Measurements from ENCODE around the gene SUMO2.
A peak's percentile ranks its signal among the peaks of the same experiment; 100 is the strongest.
"Not testable (repeated sequence)": the region's sequence is repeated elsewhere in the genome, so short reads cannot be mapped to it uniquely, and the experiment has no call there.

SUMO2 gene

DNA sequence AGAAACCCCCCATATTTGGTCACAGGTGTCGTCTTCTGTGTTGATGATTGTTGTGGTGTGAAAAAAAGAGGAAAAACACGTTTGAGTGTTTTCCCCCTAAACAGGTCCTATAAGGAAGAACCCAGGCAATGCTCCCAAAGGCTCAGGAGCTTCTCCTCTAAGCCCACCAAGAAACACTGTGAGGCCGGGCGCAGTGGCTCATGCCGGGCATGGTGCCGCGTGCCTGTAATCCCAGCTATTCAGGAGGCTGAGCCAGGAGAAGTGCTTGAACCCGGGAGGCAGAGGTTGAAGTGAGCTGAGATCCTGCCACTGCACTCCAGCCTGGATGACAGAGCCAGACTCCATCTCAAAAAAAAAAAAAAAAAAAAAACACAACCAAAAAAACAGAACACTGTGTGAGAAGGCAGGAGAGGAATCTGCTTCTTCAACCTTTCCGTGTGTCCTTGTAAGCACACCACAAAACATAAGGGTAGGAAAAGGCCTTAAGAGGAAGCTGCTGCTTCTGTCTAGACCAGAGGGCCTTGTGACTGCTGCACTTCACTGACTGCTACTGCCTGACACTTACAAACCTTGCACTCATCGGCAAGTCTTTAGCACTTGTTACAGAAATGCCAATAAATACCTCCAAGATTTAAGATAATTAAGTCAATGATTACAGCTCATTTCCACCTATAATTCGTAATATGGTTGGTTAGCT is 37.8 kb downstream of the SUMO2 start:
- DNase-seq (ENCODE audit: low read depth in 2 of 2): no peak

DNA sequence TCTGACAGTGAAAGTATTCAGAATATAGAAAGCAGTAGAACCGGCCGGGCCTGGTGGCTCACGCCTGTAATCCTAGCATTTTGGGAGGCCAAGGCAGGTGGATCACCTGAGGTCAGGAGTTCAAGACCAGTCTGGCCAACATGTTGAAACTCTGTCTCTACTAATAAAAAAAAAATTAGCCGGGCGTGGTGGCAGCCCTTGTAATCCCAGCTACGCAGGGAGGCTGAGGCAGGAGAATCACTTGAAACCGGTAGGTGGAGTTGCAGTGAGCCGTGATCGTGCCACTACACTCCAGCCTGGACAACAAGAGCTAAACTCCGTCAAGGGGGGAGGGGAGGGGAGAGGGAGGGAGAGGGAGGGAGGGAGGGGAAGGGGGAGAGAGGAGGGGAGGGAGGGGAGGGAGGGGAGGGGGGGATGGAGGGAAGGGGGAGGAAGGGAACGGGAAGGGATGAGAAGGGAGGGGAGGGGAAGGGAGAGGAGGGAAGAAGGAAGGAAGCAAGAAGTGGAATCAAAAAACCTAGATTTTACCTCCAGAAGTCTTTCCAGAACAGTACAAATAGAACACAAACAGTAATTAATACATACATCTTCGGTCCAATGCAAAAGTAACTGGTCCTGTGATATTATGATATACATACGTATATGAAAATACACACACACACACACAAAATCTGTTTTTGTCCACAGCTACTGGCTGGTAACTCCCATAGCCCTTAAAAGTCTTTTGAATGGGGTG is 40.4 kb downstream of the SUMO2 start:
- DNase-seq (ENCODE audit: low read depth in 2 of 2): no peak

DNA sequence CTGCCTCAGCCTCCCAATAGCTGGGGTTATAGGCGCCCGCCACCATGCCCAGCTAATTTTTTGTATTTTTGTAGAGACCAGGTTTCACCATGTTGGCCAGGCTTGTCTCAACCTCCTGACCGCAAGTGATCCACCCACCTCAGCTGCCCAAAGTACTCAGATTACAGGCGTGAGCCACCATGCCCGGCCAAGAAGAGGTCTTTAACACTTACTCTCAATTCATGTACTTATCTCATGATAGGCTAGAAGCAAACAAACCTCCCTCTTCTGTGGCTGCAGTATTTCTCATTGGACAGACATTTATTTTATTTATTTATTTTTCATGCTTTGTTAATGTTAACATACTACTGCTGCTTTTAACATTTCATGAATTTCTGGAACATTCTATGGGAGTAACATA is 44.2 kb downstream of the SUMO2 start:
- DNase-seq (ENCODE audit: low read depth in 2 of 2): no peak

DNA sequence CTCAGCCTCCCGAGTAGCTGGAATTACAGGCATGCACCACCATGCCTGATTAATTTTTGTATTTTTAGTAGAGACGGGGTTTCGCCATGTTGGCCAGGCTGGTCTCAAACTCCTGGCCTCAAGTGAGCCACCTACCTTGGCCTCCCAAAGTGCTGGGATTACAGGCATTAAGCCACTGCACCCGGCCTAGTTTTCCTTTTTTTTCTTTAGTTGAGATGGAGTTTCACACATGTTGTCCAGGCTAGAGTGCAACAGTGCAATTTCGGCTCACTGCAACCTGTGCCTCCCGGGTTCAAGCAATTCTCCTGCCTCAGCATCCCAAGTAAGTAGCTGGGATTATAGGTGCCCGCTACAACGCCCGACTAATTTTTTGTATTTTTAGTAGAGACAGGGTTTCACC is 45.0 kb downstream of the SUMO2 start:
- DNase-seq (ENCODE audit: low read depth in 2 of 2): not testable (repeated sequence)

DNA sequence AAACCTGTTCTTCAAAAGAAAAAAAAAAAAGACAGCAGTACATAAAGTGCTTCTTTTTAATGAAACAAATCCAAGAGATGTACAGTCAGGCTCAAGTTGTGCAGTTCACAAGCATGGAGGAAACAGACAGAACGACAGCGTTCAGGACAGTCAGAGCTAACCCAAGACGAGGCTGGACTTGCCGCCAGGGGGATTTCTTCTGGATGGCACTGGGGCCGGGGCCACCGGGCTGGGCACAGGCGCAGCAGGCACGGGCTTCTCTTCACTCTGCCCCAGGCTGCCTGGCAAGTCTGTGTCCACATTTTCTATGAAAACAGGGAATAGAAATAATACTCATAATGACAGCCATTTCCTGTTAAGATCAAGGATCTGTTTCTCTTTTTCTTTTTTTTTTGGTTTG is 46.8 kb downstream of the SUMO2 start:
- no peak for DNase-seq (ENCODE audit: low read depth in 2 of 2)

DNA sequence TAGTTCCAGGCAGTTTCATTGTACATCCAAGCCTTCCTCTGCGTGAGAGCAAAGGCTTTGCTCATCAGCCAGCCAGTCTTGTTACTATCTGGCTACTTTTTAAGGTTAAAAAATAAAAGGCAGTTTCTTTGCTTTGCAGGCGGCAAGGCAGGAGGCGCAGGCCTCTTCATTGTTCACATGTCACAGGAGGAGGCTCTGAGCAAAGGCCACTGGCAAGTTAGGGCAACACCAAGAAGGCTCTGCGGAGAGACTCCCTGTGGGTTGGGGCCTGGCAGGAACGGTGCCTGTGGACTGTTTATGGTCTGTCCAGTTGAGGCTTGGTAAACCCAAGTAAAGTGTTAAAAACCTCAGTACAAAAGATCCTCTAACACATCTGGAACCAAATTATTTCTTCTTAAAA is 47.3 kb downstream of the SUMO2 start:
- no peak for DNase-seq (ENCODE audit: low read depth in 2 of 2)

DNA sequence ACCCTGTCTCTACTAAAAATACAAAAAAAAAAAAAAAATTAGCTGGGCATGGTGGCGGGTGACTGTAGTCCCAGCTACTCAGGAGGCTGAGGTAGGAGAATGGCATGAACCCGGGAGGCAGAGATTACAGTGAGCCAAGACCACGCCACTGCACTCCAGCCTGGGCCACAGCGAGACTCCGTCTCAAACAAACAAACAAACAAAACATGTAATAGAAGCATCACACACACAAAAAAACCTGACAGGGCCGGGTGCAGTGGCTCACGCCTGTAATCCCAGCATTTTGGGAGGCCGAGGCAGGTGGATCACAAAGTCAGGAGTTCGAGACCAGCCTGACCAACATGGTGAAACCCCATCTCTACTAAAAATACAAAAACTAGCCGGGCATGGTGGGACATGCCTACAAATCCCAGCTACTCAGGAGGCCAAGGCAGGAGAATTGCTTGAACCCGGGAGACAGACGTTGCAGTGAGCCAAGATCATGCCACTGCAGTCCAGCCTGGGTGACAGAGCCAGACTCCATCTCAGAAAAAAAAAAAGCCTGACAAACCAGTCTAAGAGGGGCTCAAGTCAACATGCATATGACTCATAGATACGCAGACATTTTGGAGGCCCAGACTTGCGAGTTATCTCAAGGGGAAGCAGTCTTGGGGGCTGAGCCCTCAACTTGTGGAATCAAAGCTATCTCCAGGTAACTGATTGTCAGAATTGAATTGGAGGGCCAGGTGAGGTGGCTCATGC is 49.0 kb downstream of the SUMO2 start:
- DNase-seq (ENCODE audit: low read depth in 2 of 2): not testable (repeated sequence)

DNA sequence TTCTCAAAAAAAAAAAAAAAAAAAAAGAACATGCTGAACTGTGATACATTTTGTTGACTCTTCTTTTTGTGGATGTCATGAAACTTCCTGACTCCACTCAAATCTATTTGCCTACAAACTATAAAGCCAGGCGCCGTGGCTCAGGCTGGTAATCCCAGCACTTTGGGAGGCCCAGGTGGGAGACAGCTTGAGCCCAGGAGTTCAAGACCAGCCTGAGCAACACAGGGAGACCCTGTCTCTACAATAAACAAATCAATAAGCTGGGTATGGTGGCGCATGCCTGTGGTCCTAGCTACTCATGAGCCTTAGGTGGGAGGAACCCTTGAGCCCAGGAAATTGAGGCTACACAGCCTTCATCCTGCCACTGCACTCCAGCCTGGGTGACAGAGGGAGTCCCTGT is 49.8 kb downstream of the SUMO2 start:
- DNase-seq (ENCODE audit: low read depth in 2 of 2): no peak

DNA sequence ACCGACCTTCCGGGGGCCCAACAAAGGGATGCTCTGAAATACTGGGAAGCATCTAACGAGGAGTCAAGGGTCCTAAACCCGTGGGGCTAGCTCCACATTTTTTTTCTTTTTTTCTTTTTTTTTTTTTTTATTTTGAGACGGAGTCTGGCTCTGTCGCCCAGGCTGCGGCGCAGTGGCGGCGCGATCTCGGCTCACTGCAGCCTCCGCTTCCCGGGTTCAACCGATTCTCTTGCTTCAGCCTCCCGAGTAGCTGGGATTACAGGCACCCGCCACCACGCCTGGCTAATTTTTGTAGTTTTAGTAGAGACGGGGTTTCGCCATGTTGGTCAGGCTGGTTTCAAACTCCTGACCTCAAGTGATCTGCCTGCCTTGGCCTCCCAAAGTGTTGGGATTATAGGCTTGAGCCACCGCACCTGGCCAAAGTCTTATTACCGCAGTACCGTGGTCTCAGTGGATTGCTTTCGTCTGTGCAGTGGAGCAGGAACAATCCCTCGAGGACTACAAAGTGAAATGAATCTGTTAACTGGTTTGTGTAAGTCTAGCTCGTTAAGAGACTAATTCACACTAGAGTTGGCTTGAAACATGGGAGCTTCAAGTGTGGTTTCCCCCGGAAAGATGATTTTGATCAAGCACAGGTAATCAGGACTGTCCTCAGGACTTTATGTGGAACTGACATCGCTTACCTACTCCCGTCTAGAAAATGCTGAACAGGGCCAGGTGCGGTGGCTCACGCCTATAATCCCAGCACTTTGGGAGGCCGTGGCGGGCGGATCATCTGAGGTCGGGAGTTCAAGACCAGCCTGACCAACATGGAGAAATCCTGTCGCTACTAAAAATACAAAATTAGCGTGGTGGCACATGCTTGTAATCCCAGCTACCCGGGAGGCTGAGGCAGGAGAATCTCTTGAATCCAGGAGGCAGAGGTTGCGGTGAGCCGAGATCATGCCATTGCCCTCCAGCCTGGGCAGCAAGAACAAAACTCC is 50.5 kb downstream of the SUMO2 start:
- not testable (repeated sequence) for DNase-seq (ENCODE audit: low read depth in 2 of 2)

DNA sequence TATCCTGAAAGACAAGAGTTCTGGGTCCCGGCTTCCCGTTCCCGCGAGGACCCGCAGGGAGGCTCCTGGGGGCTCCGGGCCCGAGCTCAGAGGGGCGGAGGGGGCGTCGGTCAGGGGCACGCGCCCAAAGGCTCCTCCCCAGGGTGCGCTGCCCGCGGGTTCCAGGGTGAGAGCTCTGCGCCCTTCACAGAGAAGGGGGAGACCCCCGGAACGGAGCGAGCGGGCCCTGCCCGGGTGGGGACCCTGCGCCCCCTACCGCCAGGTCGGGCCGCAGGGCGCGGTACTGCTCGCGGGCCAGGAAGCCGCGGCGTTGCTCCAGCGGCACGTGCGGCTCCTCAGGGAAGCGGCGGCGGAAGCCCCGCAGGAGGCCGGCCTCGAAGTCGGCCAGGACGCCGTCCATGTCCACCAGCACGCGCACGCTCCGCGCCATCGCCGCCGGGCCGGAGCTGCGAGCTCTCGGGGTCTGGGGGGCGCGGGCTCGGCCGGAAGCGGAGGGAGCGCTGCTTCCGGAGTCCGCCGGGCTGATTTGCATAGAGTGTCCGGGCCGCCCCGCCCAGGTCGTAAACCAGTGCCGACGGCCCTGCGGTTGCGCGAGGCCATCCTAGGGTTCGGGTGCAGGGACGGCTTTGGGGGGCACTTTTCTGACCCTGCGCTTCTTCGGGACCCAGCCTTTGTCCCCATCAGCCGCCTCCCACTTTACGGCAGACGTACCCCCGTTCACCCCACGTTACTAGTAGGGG is 51.3 kb downstream of the SUMO2 start, which contains the start of gene NT5C:
NT5C (minus strand) TSS at position 465 of the 740 bp plus-strand sequence; CDS start at position 430, 35 bp downstream.
- peak in 1 of 2 donors; percentile 49 for DNase-seq (ENCODE audit: low read depth in 2 of 2)

DNA sequence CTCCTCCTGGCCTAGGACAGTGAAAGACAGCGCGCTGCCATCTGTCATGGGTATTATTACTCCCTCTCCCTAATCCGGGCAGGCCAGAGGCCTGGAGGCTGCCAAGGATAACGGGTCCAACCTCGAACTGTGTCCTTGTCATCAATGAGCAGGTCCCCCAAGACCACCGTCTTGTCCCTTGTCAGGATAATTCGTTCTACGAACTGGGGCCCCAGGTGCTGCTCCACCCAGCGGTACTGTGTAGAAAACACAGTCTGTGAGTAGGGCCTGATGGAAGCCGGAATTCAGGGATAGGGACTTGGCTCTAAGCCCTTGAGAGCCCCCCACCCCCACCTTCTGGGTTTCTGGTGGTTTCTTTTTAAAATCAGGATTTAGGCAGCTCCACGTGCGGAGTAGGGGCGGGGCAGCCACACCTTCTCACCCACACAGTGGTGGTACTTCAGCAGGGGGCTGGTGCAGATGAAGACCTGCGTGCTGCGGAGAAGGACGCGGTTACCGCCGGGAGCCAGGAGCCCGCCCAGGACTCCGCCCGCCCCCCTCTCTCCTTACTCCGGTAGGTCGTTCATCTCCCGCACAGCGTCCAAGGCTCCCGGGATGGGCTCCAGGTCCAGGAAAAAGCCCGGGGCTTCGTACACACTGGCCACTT is 52.0 kb downstream of the SUMO2 start:
- peak in 1 of 2 donors; percentile 30 for DNase-seq (ENCODE audit: low read depth in 2 of 2)

DNA sequence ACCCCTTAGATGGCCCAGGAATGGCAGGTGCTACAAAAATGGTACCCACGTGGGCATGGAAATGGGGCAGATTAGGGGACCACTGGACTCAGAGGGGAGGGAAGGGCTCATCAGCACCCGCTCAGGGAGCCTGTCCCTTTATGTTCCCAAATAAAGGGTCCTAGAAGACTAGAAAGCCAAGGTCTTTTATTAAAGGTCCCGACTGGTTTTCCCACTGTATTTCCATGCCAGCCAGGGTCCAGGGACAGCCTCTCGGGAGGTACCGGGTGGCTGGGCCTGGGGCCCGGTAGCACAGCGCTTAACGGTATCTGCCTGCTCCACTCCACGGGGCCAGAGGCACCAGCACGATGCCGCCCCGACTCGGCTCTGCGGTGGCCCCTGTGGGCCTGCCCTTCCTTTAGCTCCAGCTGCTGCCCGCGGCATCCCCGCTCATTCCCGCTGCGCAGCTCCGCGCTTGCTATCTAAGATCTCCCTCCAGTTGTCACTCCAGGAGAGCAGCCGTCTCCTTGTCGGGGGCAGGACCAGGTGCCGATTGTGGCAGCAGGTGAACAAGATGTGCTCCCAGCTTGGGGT is 52.6 kb downstream of the SUMO2 start:
- no peak for DNase-seq (ENCODE audit: low read depth in 2 of 2)

DNA sequence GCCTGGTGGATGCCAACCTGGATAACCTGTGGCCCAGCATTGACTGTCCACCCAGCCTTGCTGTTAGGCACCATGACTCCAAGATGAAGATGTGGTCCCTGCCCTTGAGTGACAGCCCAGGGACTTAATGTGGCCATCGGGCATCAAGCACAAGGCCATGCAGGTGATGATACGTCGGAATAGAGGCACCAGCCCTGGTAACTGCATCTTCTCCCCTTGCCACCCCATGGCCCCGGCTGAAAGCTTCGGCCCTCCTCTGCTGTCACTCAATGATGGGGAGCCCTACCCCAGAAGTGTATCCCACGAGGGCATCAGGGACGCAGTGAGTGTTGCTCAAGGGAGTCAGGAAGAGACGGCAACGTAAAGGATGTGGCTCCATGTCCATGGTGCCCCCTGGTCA is 53.2 kb downstream of the SUMO2 start:
- no peak for DNase-seq (ENCODE audit: low read depth in 2 of 2)

DNA sequence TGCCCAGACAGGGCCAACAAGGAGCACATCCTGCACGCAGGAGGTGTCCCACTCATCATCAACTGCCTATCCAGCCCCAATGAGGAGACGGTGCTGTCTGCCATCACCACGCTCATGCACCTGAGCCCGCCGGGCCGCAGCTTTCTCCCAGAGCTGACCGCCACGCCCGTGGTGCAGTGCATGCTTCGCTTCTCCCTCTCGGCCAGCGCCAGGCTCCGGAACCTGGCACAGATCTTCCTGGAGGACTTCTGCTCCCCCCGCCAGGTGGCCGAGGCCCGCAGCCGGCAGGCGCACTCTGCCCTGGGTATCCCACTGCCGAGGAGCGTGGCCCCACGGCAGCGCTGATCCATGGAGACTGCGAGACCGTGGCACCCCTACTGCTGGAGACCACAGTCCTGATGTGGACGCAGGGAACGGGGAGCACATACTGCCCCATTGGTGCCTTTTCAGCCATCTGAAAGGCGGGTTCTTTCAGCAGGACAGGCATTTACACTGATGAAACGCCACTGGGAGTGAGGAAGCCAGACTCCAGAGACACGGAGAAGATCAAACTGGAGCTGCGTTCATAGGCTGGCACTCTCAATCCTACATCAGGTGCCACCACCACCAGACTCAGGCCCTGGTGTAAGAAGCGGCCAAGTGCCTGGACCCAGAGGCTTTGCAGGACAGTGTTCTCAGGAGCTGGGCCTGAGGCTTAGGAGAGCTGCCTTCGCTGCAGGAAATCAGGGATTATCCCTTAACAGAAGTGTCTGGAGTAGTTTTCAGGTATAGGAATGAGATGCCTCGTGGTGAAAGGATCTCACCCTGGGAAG is 53.9 kb downstream of the SUMO2 start:
- no peak for DNase-seq (ENCODE audit: low read depth in 2 of 2)

DNA sequence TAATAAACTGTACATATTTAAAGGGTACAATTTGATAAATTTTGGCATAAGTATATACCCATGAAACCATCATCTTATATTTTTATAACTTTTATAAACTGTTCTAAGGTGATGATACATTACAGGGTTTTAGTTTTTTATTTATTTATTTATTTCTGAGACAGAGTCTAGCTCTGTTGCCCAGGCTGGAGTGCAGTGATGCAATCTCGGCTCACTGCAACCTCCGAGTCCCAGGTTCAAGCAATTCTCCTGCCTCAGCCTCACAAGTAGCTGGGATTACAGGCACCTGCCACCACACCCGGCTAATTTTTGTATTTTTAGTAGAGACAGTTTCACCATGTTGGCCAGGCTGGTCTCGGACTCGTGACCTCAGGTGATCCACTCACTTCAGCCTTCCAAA is 54.8 kb downstream of the SUMO2 start:
- DNase-seq (ENCODE audit: low read depth in 2 of 2): not testable (repeated sequence)

DNA sequence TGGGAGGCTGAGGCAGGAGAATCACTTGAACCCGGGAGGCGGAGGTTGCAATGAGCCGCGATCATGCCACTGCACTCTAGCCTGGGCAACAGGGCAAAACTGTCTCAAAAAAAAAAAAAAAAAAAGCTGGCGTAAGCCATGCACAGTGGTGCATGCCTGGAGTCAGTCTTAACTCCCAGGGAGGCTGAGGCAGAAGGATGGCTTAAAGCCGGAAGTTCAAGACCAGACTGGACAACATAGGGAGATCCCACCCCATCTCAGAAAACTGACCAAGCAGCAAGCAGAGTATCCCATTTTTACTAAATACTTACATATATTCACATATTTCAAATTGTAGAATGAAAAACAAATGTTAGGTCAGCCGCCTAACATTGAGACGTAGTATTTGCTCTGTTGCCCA is 55.8 kb downstream of the SUMO2 start:
- DNase-seq (ENCODE audit: low read depth in 2 of 2): no peak

DNA sequence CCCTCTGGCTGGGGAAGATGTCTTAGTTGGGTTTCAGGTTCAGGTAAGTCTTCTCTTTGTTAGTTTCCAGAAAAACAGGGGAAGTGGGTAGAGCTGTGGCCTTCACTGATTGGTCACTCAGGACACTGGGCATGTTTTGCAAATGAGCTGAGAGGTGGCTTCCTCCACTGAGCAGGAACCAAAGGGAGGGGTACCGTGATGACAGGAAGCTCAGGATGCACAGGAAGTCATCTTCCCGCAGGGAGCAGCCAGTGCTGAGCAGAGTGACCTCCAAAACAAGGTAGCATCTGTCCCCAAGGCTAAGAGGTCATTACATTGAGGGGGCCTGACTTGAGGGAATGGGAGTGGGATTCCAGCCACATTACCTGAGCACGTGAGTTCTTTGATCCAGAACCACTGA is 56.8 kb downstream of the SUMO2 start:
- DNase-seq (ENCODE audit: low read depth in 2 of 2): no peak

DNA sequence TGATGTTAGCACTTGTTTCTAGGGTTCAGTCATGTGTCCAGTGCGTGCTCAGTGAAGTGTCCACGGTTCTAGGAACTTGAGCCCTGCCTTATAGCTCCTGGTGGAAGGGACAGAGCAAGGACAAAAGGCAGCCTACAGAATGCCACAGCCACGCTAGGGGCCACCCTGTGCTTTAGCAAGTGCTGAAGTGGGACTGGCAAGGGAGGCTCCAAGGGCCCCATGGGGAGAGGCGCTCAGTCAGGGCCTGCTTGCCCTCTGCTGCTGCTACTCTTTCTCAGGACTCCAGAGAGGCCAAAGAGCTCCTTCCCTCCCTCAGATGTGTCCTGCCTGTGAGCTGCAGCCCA is 58.0 kb downstream of the SUMO2 start:
- DNase-seq (ENCODE audit: low read depth in 2 of 2): no peak
